Activated CD4-positive, alpha-beta T cell treated with anti-CD3 and anti-CD28 coated beads, Interleukin-2, amount 50 U/mL, for 1 hour (primary cell): ENCODE results near the gene WNT2B.
A peak's percentile ranks its signal among the peaks of the same experiment; 100 is the strongest.

Experiments
- DNase-seq: peaks from one replicate; pipeline ENCODE4 v3.0.0-alpha.2; 2020

Gene WNT2B

GRCh38 chr1:112505400-112505785 is 3.4 kb upstream of the WNT2B start:
- no peak for DNase-seq

- no peak for DNase-seq
Measured at GRCh38 chr1:112505878-112506277, 2.9 kb upstream of the WNT2B start.

- no peak for DNase-seq
Measured at GRCh38 chr1:112506306-112506705, 2.5 kb upstream of the WNT2B start.

GRCh38 chr1:112506731-112507130 is 2.0 kb upstream of the WNT2B start:
- DNase-seq = no peak

GRCh38 chr1:112507336-112507735 is 1.4 kb upstream of the WNT2B start:
- no peak for DNase-seq

- peak; percentile 16 for DNase-seq
Measured at GRCh38 chr1:112507921-112508277, 866 bp upstream of the WNT2B start.

GRCh38 chr1:112509005-112509659 is 367 bp downstream of the WNT2B start:
- DNase-seq = peak; percentile 15

GRCh38 chr1:112509660-112510178 is 954 bp downstream of the WNT2B start:
- no peak for DNase-seq

- no peak for DNase-seq
Measured at GRCh38 chr1:112510340-112510739, 1.6 kb downstream of the WNT2B start.

GRCh38 chr1:112511897-112512296 is 3.1 kb downstream of the WNT2B start:
- DNase-seq = no peak

GRCh38 chr1:112513112-112513870 is 4.5 kb downstream of the WNT2B start:
- DNase-seq = no peak

GRCh38 chr1:112514901-112515300 is 6.1 kb downstream of the WNT2B start:
- DNase-seq = no peak

GRCh38 chr1:112515311-112516009 is 6.7 kb downstream of the WNT2B start:
- DNase-seq = no peak

GRCh38 chr1:112516141-112516540 is 7.4 kb downstream of the WNT2B start:
- DNase-seq = no peak

- DNase-seq = no peak
Measured at GRCh38 chr1:112517231-112517630, 8.5 kb downstream of the WNT2B start.

GRCh38 chr1:112517646-112518045 is 8.9 kb downstream of the WNT2B start:
- no peak for DNase-seq

GRCh38 chr1:112518186-112518585 is 9.4 kb downstream of the WNT2B start:
- no peak for DNase-seq

- no peak for DNase-seq
Measured at GRCh38 chr1:112520166-112520565, 11.4 kb downstream of the WNT2B start.

- no peak for DNase-seq
Measured at GRCh38 chr1:112522621-112523020, 13.9 kb downstream of the WNT2B start.

- DNase-seq = no peak
Measured at GRCh38 chr1:112524251-112524650, 15.5 kb downstream of the WNT2B start.

GRCh38 chr1:112524986-112525385 is 16.2 kb downstream of the WNT2B start:
- no peak for DNase-seq

- DNase-seq = no peak
Measured at GRCh38 chr1:112527266-112528010, 18.7 kb downstream of the WNT2B start.

- DNase-seq = no peak
Measured at GRCh38 chr1:112528076-112528475, 19.3 kb downstream of the WNT2B start.
